ENCODE results near the gene SH3BP5. TPM values are rescaled to one million over a fixed set of nuclear protein-coding genes. Genes with fewer than 3 reads are reported as not detected.
A peak's percentile ranks its signal among the peaks of the same experiment; 100 is the strongest.

SH3BP5 gene
- total and polyA plus RNA-seq, 12 donors = 6.7 to 22.4 (median 9.8) TPM

DNA sequence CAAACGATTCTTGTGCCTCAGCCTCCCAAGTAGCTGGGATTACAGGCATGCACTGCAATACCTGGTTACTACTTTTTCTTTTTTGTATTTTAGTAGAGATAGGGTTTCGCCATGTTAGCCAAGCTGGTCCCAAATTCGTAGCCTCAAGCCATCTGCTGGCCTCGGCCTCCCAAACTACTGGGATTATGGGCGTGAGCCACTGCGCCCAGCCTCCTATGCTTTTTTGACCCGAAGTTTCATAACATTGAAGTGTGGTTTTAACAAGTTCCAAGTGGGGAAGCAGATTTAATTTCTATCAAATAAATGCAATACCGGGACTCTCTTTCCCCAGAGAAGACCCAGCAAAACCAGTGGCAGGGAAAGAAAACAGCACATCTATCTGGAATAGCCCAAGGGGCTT lies 13.7 kb downstream of the SH3BP5 start:
- TF ChIP-seq, protein P1, sequence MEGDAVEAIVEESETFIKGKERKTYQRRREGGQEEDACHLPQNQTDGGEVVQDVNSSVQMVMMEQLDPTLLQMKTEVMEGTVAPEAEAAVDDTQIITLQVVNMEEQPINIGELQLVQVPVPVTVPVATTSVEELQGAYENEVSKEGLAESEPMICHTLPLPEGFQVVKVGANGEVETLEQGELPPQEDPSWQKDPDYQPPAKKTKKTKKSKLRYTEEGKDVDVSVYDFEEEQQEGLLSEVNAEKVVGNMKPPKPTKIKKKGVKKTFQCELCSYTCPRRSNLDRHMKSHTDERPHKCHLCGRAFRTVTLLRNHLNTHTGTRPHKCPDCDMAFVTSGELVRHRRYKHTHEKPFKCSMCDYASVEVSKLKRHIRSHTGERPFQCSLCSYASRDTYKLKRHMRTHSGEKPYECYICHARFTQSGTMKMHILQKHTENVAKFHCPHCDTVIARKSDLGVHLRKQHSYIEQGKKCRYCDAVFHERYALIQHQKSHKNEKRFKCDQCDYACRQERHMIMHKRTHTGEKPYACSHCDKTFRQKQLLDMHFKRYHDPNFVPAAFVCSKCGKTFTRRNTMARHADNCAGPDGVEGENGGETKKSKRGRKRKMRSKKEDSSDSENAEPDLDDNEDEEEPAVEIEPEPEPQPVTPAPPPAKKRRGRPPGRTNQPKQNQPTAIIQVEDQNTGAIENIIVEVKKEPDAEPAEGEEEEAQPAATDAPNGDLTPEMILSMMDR (IDR thresholded peaks at IDR 0.05) = no peak
- ATAC-seq = no peak
- Histone ChIP-seq H3K4me1 (peaks cover 6 to 87% (median 75%) of the 10 kb centered on the region in 9 donors), H3K9me3 (no peaks in the 10 kb centered on the region), H3K27me3 (no peaks in the 10 kb centered on the region), H3K27ac (peak overlapping the region in 7 of 10 donors; percentile 34 to 74 (median 64)), H3K4me3 (no peak overlapping the region), H3K36me3 (no peaks in the 10 kb centered on the region)
- no peak for DNase-seq
- 91 to 92% methylated on average over 8 of the region's 8 CpGs for WGBS, 2 donors
- intact Hi-C loops (cut with DNase I) = loop anchor here in 2 of 10 donors (5.0 kb wide), 2 partner anchors 41 to 46 kb away; no protein-coding TSS in a partner anchor

DNA sequence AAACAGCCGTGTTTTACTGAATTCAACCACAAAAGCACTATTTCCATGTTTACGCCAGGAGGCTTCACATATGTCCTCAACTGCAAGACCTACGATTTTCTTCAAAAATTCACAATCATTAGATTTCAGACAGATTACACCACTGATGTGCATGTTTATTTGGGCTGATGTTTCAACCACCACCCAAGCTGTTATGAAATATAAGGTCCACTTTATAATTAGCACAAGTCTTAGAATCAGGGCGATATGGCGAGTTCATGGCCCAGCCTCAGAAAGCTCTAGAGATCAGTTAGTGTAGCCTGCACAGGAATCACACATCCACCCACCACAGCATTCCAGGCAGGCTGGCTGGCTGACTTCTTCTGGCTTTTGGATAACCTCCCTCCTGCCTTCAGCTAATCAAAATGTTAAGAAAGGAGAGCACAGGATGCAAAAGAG lies 15.4 kb downstream of the SH3BP5 start:
- DNase-seq (no peak), ATAC-seq (peak; percentile 38 to 69 (median 58))
- peaks cover 6 to 85% (median 74%) of the 10 kb centered on the region in 9 donors for H3K4me1 ChIP-seq
- H3K9me3 ChIP-seq = no peaks in the 10 kb centered on the region
- H3K4me3 ChIP-seq = no peak overlapping the region
- H3K27me3 ChIP-seq = no peaks in the 10 kb centered on the region
- 71 to 75% methylated on average over 5 of the region's 5 CpGs for WGBS, 2 donors
- H3K36me3 ChIP-seq = peaks cover 0 to under 1% (median 0%) of the 10 kb centered on the region in 9 donors
- intact Hi-C loops (cut with DNase I) = loop anchor here in 2 of 10 donors (5.0 kb wide), 2 partner anchors 40 to 45 kb away; no protein-coding TSS in a partner anchor
- H3K27ac ChIP-seq = peak overlapping the region in 6 of 10 donors; percentile 23 to 74 (median 64)
- TF ChIP-seq, protein P1 (IDR thresholded peaks at IDR 0.05) = no peak

DNA sequence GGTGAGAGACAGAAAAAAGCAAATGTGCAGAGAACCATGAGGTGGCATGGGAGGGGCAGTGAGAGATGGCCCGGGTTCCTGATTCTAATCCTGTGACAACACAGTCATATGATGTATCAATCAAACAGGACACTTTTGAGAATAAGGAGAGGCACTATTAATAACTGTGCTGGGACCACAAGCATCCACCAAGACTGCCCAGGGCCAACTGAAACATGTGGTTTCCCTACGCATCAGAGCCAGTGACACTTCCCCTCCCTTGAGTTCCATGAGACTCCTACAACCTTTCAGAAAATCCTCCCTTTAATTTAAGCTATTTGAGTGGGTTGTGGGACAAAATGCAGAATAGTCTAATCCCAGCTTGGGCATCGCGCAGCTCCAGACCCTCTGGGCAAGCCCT lies 17.4 kb downstream of the SH3BP5 start:
- H3K4me3 ChIP-seq = no peak overlapping the region
- H3K36me3 ChIP-seq = peaks cover 0 to 14% (median 0%) of the 10 kb centered on the region in 9 donors
- peaks cover 2 to 92% (median 66%) of the 10 kb centered on the region in 9 donors for H3K4me1 ChIP-seq
- peak overlapping the region in 6 of 10 donors; percentile 21 to 50 (median 37) for H3K27ac ChIP-seq
- no peaks in the 10 kb centered on the region for H3K9me3 ChIP-seq
- TF ChIP-seq, protein P1 (IDR thresholded peaks at IDR 0.05) = no peak
- intact Hi-C loops (cut with DNase I) = loop anchor here in 2 of 10 donors (5.0 kb wide), 2 partner anchors 38 to 43 kb away; no protein-coding TSS in a partner anchor
- H3K27me3 ChIP-seq = no peaks in the 10 kb centered on the region
- ATAC-seq (peak in 7 of 8 donors; percentile 36 to 66 (median 51)), DNase-seq (no peak)
- 73 to 76% methylated on average over 4 of the region's 4 CpGs for WGBS, 2 donors

DNA sequence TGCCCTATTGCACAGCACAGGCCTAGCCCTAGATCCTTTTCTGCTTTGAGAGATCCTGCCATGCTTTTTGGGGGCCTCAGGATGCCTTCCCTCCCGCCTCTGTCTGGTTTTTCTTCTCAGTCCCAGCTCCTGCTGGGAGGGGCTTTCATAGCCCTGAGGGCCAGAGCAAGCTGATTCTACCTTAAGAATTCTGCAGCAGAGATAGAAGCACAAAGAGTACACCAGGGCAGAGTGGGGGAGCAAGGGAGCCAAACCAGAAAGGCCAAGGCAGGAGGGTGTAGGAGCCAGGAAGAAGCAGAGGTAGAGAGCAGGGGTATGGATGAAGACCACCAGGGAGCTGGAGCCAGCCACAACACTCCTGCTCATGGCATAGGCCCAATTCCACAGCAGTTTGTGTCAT lies 18.1 kb downstream of the SH3BP5 start:
- H3K4me1 ChIP-seq = peaks cover 8 to 92% (median 64%) of the 10 kb centered on the region in 9 donors

More for the DNA sequence above, 18.1 kb downstream of the SH3BP5 start:
- Histone ChIP-seq H3K27ac (peak overlapping the region in 4 of 10 donors; percentile 21 to 50 (median 46)), H3K27me3 (no peaks in the 10 kb centered on the region), H3K36me3 (peaks cover 0 to 14% (median 0%) of the 10 kb centered on the region in 9 donors), H3K9me3 (no peaks in the 10 kb centered on the region), H3K4me3 (no peak overlapping the region)
- TF ChIP-seq, protein P1 (IDR thresholded peaks at IDR 0.05) = no peak
- ATAC-seq = no peak
- intact Hi-C loops (cut with DNase I) = no loop called here
- WGBS, 2 donors = 96 to 100% methylated on average over 1 of the region's 1 CpG
- no peak for DNase-seq
